GM12891 (cell line): ENCODE data around the gene CKAP5.

ENCODE experiments used
- PAX5 ChIP-seq: IDR thresholded peaks from 2 replicates; pipeline ENCODE4 v1.6.1; 2011; ENCODE audit warnings: low read length, moderate library complexity, mild to moderate bottlenecking; ENCODE audit not compliant: insufficient read depth, severe bottlenecking
- POLR2A ChIP-seq: IDR thresholded peaks from 2 replicates; pipeline ENCODE4 v1.6.1; 2011; ENCODE audit warnings: low read depth, low read length, control low read depth
- POLR2AphosphoS5 ChIP-seq: IDR thresholded peaks from 2 replicates; pipeline ENCODE4 v1.6.1; 2011; ENCODE audit warnings: low read depth, low read length, control low read depth
- SPI1 ChIP-seq: IDR thresholded peaks from 2 replicates; pipeline ENCODE4 v1.6.1; 2011; ENCODE audit warnings: low read depth, low read length, control low read depth
- TAF1 ChIP-seq: IDR thresholded peaks from 2 replicates; pipeline ENCODE4 v1.6.1; 2011; ENCODE audit warnings: low read depth, low read length, control low read depth

DNA sequence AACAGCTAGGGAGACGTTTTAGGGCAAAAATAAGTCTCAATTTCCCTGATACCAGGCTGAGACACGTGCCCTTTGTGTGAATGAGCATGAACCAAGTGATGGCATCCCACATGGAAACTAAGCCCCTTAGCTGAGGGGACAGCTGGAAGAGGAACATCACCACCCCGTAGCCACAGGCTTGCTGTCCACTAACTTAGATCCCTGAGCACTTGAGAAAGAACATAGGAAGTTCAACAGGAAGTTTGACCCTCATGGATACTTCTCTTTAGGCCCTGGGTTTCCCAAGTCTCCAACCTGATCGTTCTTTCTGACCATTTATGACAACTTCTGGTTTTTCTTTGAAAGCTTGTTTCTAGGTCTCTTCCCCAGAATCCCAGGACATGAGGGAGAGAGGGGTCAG lies 11.6 kb upstream of the CKAP5 start:
- TF ChIP-seq POLR2A (no peak), PAX5 (no peak), TAF1 (no peak), POLR2AphosphoS5 (no peak), SPI1 (no peak)
